Endodermal cell (in vitro differentiated cells): ENCODE results near the gene STRADA. TPM values are rescaled to one million over a fixed set of nuclear protein-coding genes. Genes with fewer than 3 reads are reported as not detected.

Source experiments
- DNase-seq: peaks from one replicate; pipeline ENCODE4 v3.0.0-alpha.2; 2017
- H3K27ac ChIP-seq: 2 replicates; pipeline ENCODE4 v1.5.1; 2013; ENCODE audit warnings: mild to moderate bottlenecking, low read depth, low read length, moderate library complexity
- H3K27me3 ChIP-seq: 2 replicates; pipeline ENCODE4 v1.6.1; 2013; ENCODE audit warnings: mild to moderate bottlenecking, low read length, moderate library complexity; ENCODE audit not compliant: insufficient read depth, control insufficient read depth, poor library complexity, severe bottlenecking
- H3K36me3 ChIP-seq: 2 replicates; pipeline ENCODE4 v1.7.0; 2013; ENCODE audit warnings: mild to moderate bottlenecking, low read length, moderate library complexity; ENCODE audit not compliant: control insufficient read depth, insufficient read depth
- H3K4me1 ChIP-seq: one replicate; pipeline ENCODE4 v1.7.0; 2013; ENCODE audit warnings: low read length; ENCODE audit not compliant: control insufficient read depth, insufficient read depth
- H3K4me3 ChIP-seq: 2 replicates; pipeline ENCODE4 v1.5.1; 2013; ENCODE audit warnings: mild to moderate bottlenecking, low read length, moderate library complexity
- H3K9ac ChIP-seq: 2 replicates; pipeline ENCODE4 v1.6.1; 2013; ENCODE audit warnings: mild to moderate bottlenecking, low read length, moderate library complexity; ENCODE audit not compliant: poor library complexity, severe bottlenecking; ENCODE audit errors: extremely low read depth
- H3K9me3 ChIP-seq: 2 replicates; pipeline ENCODE4 v1.6.1; 2013; ENCODE audit warnings: mild to moderate bottlenecking, low read length, moderate library complexity; ENCODE audit not compliant: control insufficient read depth
- H3K27ac Mint-ChIP-seq: 2 replicates; pipeline ENCODE4 v1.8.0; 2020; ENCODE audit warnings: mixed read lengths
- H3K27me3 Mint-ChIP-seq: 2 replicates; pipeline ENCODE4 v1.8.0; 2021; ENCODE audit warnings: mild to moderate bottlenecking, mixed read lengths; ENCODE audit not compliant: insufficient read depth
- H3K36me3 Mint-ChIP-seq: 2 replicates; pipeline ENCODE4 v1.8.0; 2020; ENCODE audit warnings: low read depth, mixed read lengths
- H3K4me1 Mint-ChIP-seq: 2 replicates; pipeline ENCODE4 v1.8.0; 2020; ENCODE audit warnings: mixed read lengths
- H3K4me3 Mint-ChIP-seq: 2 replicates; pipeline ENCODE4 v1.8.0; 2020; ENCODE audit warnings: mild to moderate bottlenecking, moderate library complexity, mixed read lengths
- H3K9me3 Mint-ChIP-seq: 2 replicates; pipeline ENCODE4 v1.8.0; 2020; ENCODE audit warnings: mild to moderate bottlenecking, mixed read lengths
- WGBS, 2 experiments: methylation state at CpG; one replicate each; pipeline versions ENCODE4 v1.1.5 to v1.1.7; 2013; ENCODE audit warnings: missing lambda C conversion rate in 2 of 2, mixed read lengths in 1 of 2; ENCODE audit not compliant: insufficient coverage in 1 of 2, insufficient read length in 1 of 2; 5-methylcytosine and 5-hydroxymethylcytosine counted together
- total RNA-seq, 2 donors: library from RNA; stranded (reverse); fragmentation: NEBNext Ultra II Directional in 1 of 2; extraction: Animal tissue kit (Norgen Biotek cat#: 25700) in 1 of 2; gene quantifications; 2 replicates in 1 of 2; 3 replicates in 1 of 2; pipeline ENCODE4 v1.2.1, GENCODE V29; 2021
- TF ChIP-seq, protein P1 (sequence below): fragments of 200-600 bp; sonication (generic); conservative IDR thresholded peaks from 2 replicates; pipeline ENCODE4 v1.5.0; 2021; ENCODE audit warnings: antibody characterized with exemption, mild to moderate bottlenecking

STRADA gene
- total RNA-seq, 2 donors from 2014 or later: 49.7 to 73.1 TPM

DNA sequence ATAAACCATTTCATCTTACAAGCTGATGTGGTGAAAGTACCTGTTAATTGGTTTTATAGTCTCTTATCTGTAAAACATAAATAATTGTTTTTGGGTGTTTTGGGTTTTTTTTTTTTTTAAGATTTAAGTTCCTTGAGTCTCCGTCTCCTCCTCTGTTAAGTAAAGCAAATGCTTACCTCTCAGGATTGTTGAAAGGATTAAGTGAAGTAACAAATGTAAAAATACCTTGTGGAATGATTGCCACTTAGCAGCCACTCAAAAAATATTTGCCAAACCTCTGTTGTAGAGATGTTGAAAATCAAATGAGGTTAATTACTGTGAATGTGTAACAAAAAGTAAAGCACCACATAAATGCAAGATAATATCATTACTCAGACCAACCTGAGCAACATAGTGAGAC is 60.9 kb downstream of the STRADA start:
- Mint-ChIP-seq H3K27me3 (no peaks in the 10 kb centered on the region), H3K36me3 (peaks cover 18% of the 10 kb centered on the region), H3K27ac (no peak overlapping the region), H3K9me3 (no peaks in the 10 kb centered on the region), H3K4me3 (no peak overlapping the region), H3K4me1 (peaks cover 35% of the 10 kb centered on the region)
- Histone ChIP-seq H3K27me3 (no peaks in the 10 kb centered on the region), H3K9ac (no peak overlapping the region), H3K4me3 (no peak overlapping the region), H3K9me3 (no peaks in the 10 kb centered on the region), H3K36me3 (peaks cover 36% of the 10 kb centered on the region), H3K27ac (no peak overlapping the region), H3K4me1 (peaks cover 11% of the 10 kb centered on the region)
- 89% methylated on average over 1 of the region's 1 CpG; no CpG with 5 or more reads in 1 of the 2 experiments for WGBS, 2 experiments
- no peak for DNase-seq
- TF ChIP-seq, protein P1, sequence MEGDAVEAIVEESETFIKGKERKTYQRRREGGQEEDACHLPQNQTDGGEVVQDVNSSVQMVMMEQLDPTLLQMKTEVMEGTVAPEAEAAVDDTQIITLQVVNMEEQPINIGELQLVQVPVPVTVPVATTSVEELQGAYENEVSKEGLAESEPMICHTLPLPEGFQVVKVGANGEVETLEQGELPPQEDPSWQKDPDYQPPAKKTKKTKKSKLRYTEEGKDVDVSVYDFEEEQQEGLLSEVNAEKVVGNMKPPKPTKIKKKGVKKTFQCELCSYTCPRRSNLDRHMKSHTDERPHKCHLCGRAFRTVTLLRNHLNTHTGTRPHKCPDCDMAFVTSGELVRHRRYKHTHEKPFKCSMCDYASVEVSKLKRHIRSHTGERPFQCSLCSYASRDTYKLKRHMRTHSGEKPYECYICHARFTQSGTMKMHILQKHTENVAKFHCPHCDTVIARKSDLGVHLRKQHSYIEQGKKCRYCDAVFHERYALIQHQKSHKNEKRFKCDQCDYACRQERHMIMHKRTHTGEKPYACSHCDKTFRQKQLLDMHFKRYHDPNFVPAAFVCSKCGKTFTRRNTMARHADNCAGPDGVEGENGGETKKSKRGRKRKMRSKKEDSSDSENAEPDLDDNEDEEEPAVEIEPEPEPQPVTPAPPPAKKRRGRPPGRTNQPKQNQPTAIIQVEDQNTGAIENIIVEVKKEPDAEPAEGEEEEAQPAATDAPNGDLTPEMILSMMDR: no peak

DNA sequence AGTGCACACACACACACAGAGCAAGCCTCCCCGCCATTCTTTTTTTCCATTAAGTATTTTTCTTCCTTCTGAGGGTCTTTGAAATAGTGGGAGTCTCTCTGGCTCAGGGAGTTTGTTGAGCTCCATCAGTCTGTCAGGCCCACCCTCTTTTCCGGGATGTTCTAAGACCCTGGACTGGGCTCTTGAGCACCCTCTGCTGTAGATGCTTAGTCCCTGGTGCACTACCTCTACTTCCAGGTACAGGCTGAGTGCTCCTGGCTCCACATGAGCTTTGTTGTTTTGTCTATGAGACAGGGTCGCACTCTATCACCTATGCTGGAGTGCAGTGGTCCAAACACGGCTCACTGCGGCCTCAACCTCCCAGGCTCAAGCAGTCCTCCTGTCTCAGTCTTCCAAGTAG is 62.4 kb downstream of the STRADA start:
- TF ChIP-seq, protein P1: peak; percentile 73
- peaks cover 16% of the 10 kb centered on the region for H3K36me3 Mint-ChIP-seq
- Histone ChIP-seq H3K27me3 (no peaks in the 10 kb centered on the region), H3K27ac (no peak overlapping the region), H3K9ac (no peak overlapping the region), H3K4me3 (no peak overlapping the region), H3K9me3 (no peaks in the 10 kb centered on the region), H3K4me1 (peaks cover 17% of the 10 kb centered on the region), H3K36me3 (peaks cover 28% of the 10 kb centered on the region)
- DNase-seq: peak; percentile 83
- H3K9me3 Mint-ChIP-seq: no peaks in the 10 kb centered on the region
- H3K4me1 Mint-ChIP-seq: peaks cover 49% of the 10 kb centered on the region
- WGBS, 2 experiments: 90 to 95% methylated on average over 4 to 5 of the region's 5 CpGs
- no peak overlapping the region for H3K27ac Mint-ChIP-seq
- no peaks in the 10 kb centered on the region for H3K27me3 Mint-ChIP-seq
- no peak overlapping the region for H3K4me3 Mint-ChIP-seq

DNA sequence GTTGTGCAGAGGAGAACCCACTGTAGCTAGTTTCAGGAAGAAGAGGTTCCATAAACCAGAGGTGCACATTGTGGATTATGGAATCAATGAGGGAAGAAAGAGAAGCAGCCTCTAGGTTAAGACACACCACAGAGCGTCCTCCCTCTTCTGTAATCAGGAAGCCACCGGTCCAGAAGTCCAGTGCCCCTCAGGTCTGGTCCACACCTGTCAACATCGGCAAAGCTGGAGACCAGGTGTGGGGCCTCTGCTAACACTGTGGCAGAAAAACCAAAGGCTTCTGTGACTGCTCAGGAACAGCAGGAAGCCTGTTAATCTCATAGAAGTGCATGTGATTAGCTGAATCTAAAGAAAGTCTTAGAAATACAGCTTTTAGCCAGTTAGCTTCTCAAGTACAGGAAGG is 65.0 kb downstream of the STRADA start:
- peaks cover 4% of the 10 kb centered on the region for H3K36me3 Mint-ChIP-seq
- H3K4me1 Mint-ChIP-seq: peaks cover 57% of the 10 kb centered on the region
- Histone ChIP-seq H3K27me3 (no peaks in the 10 kb centered on the region), H3K4me3 (no peak overlapping the region), H3K36me3 (peaks cover 6% of the 10 kb centered on the region), H3K9me3 (no peaks in the 10 kb centered on the region), H3K27ac (no peak overlapping the region), H3K4me1 (peaks cover 17% of the 10 kb centered on the region), H3K9ac (no peak overlapping the region)
- 90 to 100% methylated on average over 3 of the region's 3 CpGs for WGBS, 2 experiments
- H3K27ac Mint-ChIP-seq: peak overlapping the region; percentile 32
- no peak overlapping the region for H3K4me3 Mint-ChIP-seq
- TF ChIP-seq, protein P1: no peak
- H3K9me3 Mint-ChIP-seq: no peaks in the 10 kb centered on the region
- no peak for DNase-seq
- no peaks in the 10 kb centered on the region for H3K27me3 Mint-ChIP-seq
